Measurements from ENCODE around the gene IRF6.

The IRF6 gene

GRCh38 chr1:209749205-209749604, 56.7 kb downstream of the IRF6 start:
- DNase-seq (ENCODE audit: low read depth) = no peak
- no peak for TF ChIP-seq CTCF (IDR thresholded peaks at IDR 0.05; ENCODE audit: control insufficient read depth, extremely low read depth, insufficient read depth)

GRCh38 chr1:209748620-209749019, 57.3 kb downstream of the IRF6 start:
- H3K4me3 ChIP-seq (ENCODE audit: low read depth, low read length) = no peak overlapping the region
- TF ChIP-seq CTCF (IDR thresholded peaks at IDR 0.05; ENCODE audit: control insufficient read depth, extremely low read depth, insufficient read depth) = no peak
- DNase-seq (ENCODE audit: low read depth) = no peak

More at GRCh38 chr1:209749205-209749604, 56.7 kb downstream of the IRF6 start:
- no peak overlapping the region for H3K4me3 ChIP-seq (ENCODE audit: low read depth, low read length)

- peak; percentile 95 for TF ChIP-seq CTCF (IDR thresholded peaks at IDR 0.05; ENCODE audit: control insufficient read depth, extremely low read depth, insufficient read depth)
- H3K4me3 ChIP-seq (ENCODE audit: low read depth, low read length) = no peak overlapping the region
Measured at GRCh38 chr1:209747580-209748262, 58.2 kb downstream of the IRF6 start.

GRCh38 chr1:209746451-209747165, 59.3 kb downstream of the IRF6 start:
- DNase-seq (ENCODE audit: low read depth) = peak; percentile 71
- no peak for TF ChIP-seq CTCF (IDR thresholded peaks at IDR 0.05; ENCODE audit: control insufficient read depth, extremely low read depth, insufficient read depth)
- no peak overlapping the region for H3K4me3 ChIP-seq (ENCODE audit: low read depth, low read length)

More at GRCh38 chr1:209747580-209748262, 58.2 kb downstream of the IRF6 start:
- peak; percentile 92 for DNase-seq (ENCODE audit: low read depth)

GRCh38 chr1:209743145-209743482, 62.8 kb downstream of the IRF6 start:
- no peak for DNase-seq (ENCODE audit: low read depth)
- TF ChIP-seq CTCF (IDR thresholded peaks at IDR 0.05; ENCODE audit: control insufficient read depth, extremely low read depth, insufficient read depth) = no peak
- H3K4me3 ChIP-seq (ENCODE audit: low read depth, low read length) = no peak overlapping the region

- no peak overlapping the region for H3K4me3 ChIP-seq (ENCODE audit: low read depth, low read length)
- no peak for TF ChIP-seq CTCF (IDR thresholded peaks at IDR 0.05; ENCODE audit: control insufficient read depth, extremely low read depth, insufficient read depth)
- DNase-seq (ENCODE audit: low read depth) = no peak
Measured at GRCh38 chr1:209742409-209743144, 63.4 kb downstream of the IRF6 start.

Measured in LNCaP clone FGC (cell line).